GM12892 (cell line): Measurements from ENCODE around the gene NUPR1.
"Not testable (repeated sequence)": the region's sequence is repeated elsewhere in the genome, so short reads cannot be mapped to it uniquely, and the experiment has no call there.

ENCODE experiments used
- POLR2A ChIP-seq: IDR thresholded peaks from 2 replicates; pipeline ENCODE4 v1.6.1; 2011; ENCODE audit warnings: low read depth, low read length, control low read depth
- POLR2AphosphoS5 ChIP-seq: IDR thresholded peaks from 2 replicates; pipeline ENCODE4 v1.6.1; 2011; ENCODE audit warnings: low read depth, low read length, control low read depth
- TAF1 ChIP-seq: IDR thresholded peaks from 2 replicates; pipeline ENCODE4 v1.6.1; 2011; ENCODE audit warnings: low read depth, mild to moderate bottlenecking, control low read depth, low read length, borderline replicate concordance

DNA sequence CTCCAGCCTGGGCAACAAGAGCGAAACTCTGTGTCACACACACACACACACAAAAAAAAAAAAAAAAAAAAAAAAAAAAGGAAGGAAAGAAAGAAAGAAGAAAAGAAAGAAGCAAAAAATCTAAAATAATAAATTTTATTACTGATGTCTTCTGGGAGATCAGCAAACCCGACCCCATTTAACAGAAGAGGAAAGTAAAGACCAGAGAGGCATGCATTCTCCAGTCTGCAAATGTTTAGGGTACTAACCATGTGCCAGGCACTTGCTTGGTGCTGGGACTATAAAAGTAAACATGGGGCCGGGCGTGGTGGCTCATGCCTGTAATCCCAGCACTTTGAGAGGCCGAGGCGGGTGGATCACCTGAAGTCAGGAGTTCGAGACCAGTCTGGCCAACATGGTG is 7.2 kb upstream of the NUPR1 start:
- TF ChIP-seq POLR2AphosphoS5, POLR2A, TAF1: not testable (repeated sequence)
